GM12873 (cell line): ENCODE data around the gene METRN.

ENCODE experiments used
- CTCF ChIP-seq: IDR thresholded peaks from 2 replicates; pipeline ENCODE4 v1.5.1; 2012; ENCODE audit warnings: low read depth, mild to moderate bottlenecking, moderate library complexity, low read length, control low read depth; ENCODE audit not compliant: insufficient read depth; ENCODE audit errors: missing control alignments

Gene METRN

GRCh38 chr16:720447-720989, 5.6 kb downstream of the METRN start:
- TF ChIP-seq CTCF, result peak; percentile 45

GRCh38 chr16:720990-721764, 6.3 kb downstream of the METRN start, which contains the start of gene ANTKMT:
Gene ANTKMT (plus strand): TSS chr16:721146. CDS start chr16:721275, 129 bp downstream.
- TF ChIP-seq CTCF, result no peak

- TF ChIP-seq CTCF, result no peak
These were observed 7.0 kb downstream of the METRN start for GRCh38 chr16:721765-722540.

GRCh38 chr16:722835-723633, 8.1 kb downstream of the METRN start:
- no peak for TF ChIP-seq CTCF

GRCh38 chr16:723695-724094, 8.8 kb downstream of the METRN start:
- no peak for TF ChIP-seq CTCF

- TF ChIP-seq CTCF, result no peak
These were observed 9.5 kb downstream of the METRN start for GRCh38 chr16:724188-725040.
